HAP-1 (cell line): ENCODE measurements around the gene KLRF2.

ENCODE experiments used
- DNase-seq, 2 experiments: peaks; one replicate each; pipeline ENCODE4 v3.0.0-alpha.2; 2016 to 2020; ENCODE audit warnings: low spot score in 2 of 2
- H3K27me3 ChIP-seq: fragments of 250-450 bp; sonication (Bioruptor Pico); 2 replicates; pipeline ENCODE4 v1.5.1; 2020; ENCODE audit warnings: low read depth, mild to moderate bottlenecking, moderate library complexity
- H3K36me3 ChIP-seq: fragments of 250-450 bp; sonication (Bioruptor Pico); replicated peaks from 2 replicates; pipeline ENCODE4 v1.5.1; 2020; ENCODE audit warnings: mild to moderate bottlenecking
- H3K4me1 ChIP-seq: fragments of 250-450 bp; sonication (Bioruptor Pico); 2 replicates; pipeline ENCODE4 v1.5.1; 2020; ENCODE audit warnings: mild to moderate bottlenecking
- H3K4me3 ChIP-seq: fragments of 250-450 bp; sonication (Bioruptor Pico); 2 replicates; pipeline ENCODE4 v1.5.1; 2020; ENCODE audit warnings: mild to moderate bottlenecking, moderate library complexity
- H3K9me3 ChIP-seq: fragments of 250-450 bp; sonication (Bioruptor Pico); 2 replicates; pipeline ENCODE4 v1.5.1; 2020; ENCODE audit warnings: mild to moderate bottlenecking, moderate library complexity
- in situ Hi-C: fragments of 300-500 bp; cut with MboI; formaldehyde crosslinking; loops from 3 replicates; pipeline ENCODE4 v1.14.3; 2020; ENCODE audit warnings: low sequenced_read_pairs, inconsistent platforms, mixed read lengths

Gene KLRF2, protein sequence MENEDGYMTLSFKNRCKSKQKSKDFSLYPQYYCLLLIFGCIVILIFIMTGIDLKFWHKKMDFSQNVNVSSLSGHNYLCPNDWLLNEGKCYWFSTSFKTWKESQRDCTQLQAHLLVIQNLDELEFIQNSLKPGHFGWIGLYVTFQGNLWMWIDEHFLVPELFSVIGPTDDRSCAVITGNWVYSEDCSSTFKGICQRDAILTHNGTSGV

DNA sequence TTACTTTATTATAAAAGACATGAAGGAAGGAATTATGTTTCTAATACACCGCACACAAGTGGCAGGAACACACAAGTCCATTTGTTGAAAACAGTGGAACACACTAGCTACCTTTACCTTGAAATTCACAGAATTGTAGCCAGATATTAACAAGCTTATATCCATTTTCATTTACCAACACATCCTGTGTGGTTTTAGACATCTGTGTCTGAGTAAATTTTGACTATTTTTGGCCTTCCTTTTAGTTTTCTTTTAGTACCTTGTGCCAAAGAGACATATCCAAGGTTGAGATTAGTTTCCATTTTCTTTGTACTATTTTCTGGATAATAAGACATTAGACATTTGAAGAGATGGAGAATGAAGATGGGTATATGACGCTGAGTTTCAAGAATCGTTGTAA, at the start of gene KLRF2:
Gene KLRF2, plus strand, starts transcription at position 244 of the 400 bp plus-strand sequence. Its CDS starts 107 bp downstream, at position 351.
- H3K27me3 ChIP-seq = no peaks in the 10 kb centered on the region
- H3K9me3 ChIP-seq = no peaks in the 10 kb centered on the region
- no peaks in the 10 kb centered on the region for H3K36me3 ChIP-seq
- DNase-seq = no peak
- peaks cover 18% of the 10 kb centered on the region for H3K4me1 ChIP-seq
- in situ Hi-C loops = no loop called here
- no peak within 1 kb of the TSS for H3K4me3 ChIP-seq

DNA sequence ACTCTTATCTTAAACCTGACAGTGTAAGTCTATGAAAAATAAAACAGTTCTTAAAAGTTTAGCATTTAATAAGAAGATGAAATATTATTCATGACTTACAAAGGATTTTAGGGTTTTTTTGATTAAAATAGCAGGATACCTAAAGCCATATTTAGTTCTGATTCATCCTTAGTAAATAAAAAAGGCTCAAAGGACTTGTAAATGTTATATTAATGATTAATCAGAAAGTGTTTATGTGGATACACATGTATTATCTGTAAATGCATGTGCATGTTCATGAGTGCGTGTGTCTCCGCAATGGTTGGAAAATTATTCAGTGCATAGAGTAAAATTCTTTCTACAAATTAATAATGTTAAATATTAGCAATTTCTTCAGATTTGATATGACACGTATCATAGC, 49.6 kb upstream of the KLRF2 start:
- H3K4me1 ChIP-seq = no peaks in the 10 kb centered on the region

DNA sequence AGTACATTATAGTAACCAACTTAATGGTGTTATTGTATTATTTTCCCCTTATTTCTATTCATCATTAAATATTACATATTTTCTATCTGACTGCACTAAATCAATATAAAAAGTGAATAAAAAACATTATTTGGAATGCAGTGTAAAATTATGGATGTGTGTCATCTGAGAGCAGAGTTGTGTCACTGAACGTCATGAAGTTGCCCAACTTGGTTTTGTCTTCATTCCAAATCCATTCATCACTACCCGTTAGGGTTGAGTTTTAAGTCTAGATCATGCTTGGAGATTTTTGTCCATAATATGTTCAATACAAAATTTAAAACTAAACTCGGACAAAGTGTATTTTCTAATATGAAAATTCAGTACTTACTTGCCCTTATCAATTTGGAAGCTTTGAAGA, 37.9 kb upstream of the KLRF2 start:
- Histone ChIP-seq H3K4me1 (no peaks in the 10 kb centered on the region), H3K36me3 (no peaks in the 10 kb centered on the region), H3K4me3 (no peak overlapping the region), H3K27me3 (no peaks in the 10 kb centered on the region), H3K9me3 (no peaks in the 10 kb centered on the region)
- DNase-seq = no peak
- in situ Hi-C loops = no loop called here

More for the DNA sequence above, 49.6 kb upstream of the KLRF2 start:
- no peaks in the 10 kb centered on the region for H3K36me3 ChIP-seq
- in situ Hi-C loops = no loop called here
- H3K9me3 ChIP-seq = no peaks in the 10 kb centered on the region
- DNase-seq = no peak
- H3K4me3 ChIP-seq = no peak overlapping the region
- H3K27me3 ChIP-seq = no peaks in the 10 kb centered on the region

DNA sequence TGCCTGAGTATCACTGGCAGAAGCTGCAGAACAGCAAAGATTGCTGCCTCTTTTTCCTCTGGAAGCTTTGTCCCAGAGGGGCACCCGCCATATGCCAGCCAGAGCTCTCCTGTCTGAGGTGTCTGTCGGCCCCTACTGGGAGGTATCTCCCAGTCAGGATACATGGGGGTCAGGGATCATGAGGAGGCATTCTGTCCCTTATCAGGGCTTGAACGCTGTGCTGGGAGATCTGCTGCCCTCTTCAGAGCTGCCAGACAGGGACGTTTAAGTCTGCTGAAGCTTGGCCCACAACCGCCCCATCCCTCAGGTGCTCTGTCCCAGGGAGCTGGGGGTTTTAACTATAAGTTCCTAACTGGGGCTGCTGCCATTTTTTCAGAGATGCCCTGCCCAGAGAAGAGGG, 32.4 kb upstream of the KLRF2 start:
- in situ Hi-C loops = no loop called here
- no peak for DNase-seq
- H3K27me3 ChIP-seq = no peaks in the 10 kb centered on the region
- no peaks in the 10 kb centered on the region for H3K36me3 ChIP-seq
- no peaks in the 10 kb centered on the region for H3K9me3 ChIP-seq
- H3K4me3 ChIP-seq = no peak overlapping the region
- H3K4me1 ChIP-seq = no peaks in the 10 kb centered on the region; the same call in 1 of the 2 replicates

DNA sequence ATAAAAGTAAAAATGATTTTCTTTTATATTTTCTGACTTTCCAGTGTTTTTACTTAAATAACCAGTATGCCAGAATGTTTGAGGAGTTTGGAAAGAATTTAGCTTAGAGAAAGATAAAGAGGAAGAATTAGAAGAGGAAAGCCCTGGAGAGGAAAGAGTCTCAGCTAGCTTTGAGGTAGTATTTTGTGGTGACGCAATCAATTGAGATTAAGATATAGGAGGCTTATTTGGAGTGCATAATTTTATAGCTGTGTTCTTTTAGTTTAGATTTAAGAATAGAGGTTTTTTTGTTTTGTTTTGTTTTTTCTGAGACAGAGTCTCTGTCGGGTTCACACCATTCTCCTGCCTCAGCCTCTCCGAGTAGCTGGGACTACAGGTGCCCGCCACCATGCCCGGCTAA, 30.2 kb upstream of the KLRF2 start:
- H3K4me3 ChIP-seq = no peak overlapping the region
- in situ Hi-C loops = no loop called here
- H3K9me3 ChIP-seq = no peaks in the 10 kb centered on the region
- no peak for DNase-seq
- H3K36me3 ChIP-seq = no peaks in the 10 kb centered on the region
- H3K4me1 ChIP-seq = peaks cover 7% of the 10 kb centered on the region
- H3K27me3 ChIP-seq = no peaks in the 10 kb centered on the region

DNA sequence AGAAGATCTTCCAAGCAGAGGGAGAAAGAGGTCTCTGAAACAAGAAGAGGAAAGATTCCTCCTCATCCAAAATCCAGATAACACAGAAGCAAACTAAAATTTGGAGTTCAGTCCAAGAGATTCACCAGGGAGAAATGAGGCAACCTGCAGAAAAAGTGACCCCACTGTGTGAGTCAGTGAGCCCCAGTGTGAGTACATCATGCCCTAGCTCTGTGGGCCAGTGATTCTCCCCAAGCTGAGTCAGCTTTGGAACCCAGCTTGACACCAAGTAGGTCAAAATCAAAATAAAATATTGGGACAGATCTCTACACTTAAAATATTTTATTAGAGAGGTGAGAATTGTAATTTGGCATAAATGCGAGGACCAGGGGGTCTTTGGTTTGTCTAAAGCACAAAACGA, 29.4 kb upstream of the KLRF2 start:
- no peak for DNase-seq
- Histone ChIP-seq H3K4me3 (no peak overlapping the region), H3K27me3 (no peaks in the 10 kb centered on the region), H3K4me1 (peaks cover 16% of the 10 kb centered on the region), H3K9me3 (no peaks in the 10 kb centered on the region), H3K36me3 (no peaks in the 10 kb centered on the region)
- in situ Hi-C loops = no loop called here

DNA sequence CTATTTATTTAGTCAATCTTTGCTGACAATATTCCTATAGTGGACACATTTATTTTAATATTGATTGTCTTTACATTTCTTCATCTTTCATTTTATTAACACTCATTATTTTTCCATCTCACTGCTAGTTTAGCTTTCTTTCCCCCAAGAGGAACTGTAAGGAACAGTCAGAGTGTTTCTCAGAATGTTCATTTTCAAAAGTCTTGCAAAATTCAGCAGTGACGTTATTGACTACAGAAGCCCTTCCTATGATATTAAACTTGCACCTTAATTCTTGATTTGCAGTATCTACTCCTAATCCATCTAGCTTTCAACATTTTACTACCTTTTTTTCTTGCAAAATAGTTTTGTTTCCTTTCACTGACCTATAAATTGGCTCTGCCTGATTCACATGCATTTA, 25.1 kb upstream of the KLRF2 start:
- Histone ChIP-seq H3K9me3 (no peaks in the 10 kb centered on the region), H3K4me1 (peaks cover 21% of the 10 kb centered on the region), H3K27me3 (no peaks in the 10 kb centered on the region), H3K36me3 (no peaks in the 10 kb centered on the region), H3K4me3 (no peak overlapping the region)
- in situ Hi-C loops = no loop called here
- DNase-seq = no peak

DNA sequence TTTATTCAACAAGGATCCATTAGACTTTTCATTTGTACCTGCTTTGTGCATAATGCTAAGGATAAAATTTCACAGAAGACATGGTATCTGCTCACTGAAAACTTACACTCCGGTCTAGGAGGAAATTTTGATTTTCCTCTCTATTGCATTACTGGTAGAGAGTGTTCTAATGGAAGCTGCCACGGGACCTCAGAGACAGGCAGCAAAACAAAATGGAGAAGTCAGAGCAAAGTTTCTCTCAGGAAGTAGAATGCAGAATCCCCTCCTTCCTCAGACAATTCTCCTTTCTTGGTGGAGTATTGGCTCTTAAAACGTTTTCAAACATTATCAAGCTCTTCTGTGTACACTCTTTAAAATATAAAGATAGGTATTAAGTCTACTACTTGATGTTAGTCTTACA, 24.4 kb upstream of the KLRF2 start:
- Histone ChIP-seq H3K36me3 (no peaks in the 10 kb centered on the region), H3K27me3 (no peaks in the 10 kb centered on the region), H3K4me3 (no peak overlapping the region), H3K9me3 (no peaks in the 10 kb centered on the region), H3K4me1 (peaks cover 21% of the 10 kb centered on the region)
- in situ Hi-C loops = no loop called here
- no peak for DNase-seq

DNA sequence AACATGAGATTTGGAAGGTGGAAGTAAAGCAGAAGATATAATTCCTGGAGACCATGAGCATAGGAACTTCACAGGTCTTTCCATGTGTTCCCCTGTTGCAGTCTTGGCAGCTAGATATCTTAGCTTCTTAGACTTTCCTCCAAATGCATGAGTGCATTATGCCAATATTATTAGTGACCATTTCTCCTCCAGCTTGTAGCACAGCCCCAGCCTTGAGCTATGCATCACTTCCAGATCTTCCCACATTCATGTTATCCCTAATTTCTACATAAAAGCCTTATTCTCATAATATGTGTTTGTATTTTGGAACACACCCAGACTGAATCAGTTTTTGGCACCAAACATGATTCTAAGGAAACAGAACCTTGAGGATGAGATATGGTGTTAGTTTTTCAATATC, 23.2 kb upstream of the KLRF2 start:
- DNase-seq = no peak
- Histone ChIP-seq H3K4me1 (peaks cover 21% of the 10 kb centered on the region), H3K4me3 (no peak overlapping the region), H3K36me3 (no peaks in the 10 kb centered on the region), H3K27me3 (no peaks in the 10 kb centered on the region), H3K9me3 (no peaks in the 10 kb centered on the region)
- in situ Hi-C loops = no loop called here

DNA sequence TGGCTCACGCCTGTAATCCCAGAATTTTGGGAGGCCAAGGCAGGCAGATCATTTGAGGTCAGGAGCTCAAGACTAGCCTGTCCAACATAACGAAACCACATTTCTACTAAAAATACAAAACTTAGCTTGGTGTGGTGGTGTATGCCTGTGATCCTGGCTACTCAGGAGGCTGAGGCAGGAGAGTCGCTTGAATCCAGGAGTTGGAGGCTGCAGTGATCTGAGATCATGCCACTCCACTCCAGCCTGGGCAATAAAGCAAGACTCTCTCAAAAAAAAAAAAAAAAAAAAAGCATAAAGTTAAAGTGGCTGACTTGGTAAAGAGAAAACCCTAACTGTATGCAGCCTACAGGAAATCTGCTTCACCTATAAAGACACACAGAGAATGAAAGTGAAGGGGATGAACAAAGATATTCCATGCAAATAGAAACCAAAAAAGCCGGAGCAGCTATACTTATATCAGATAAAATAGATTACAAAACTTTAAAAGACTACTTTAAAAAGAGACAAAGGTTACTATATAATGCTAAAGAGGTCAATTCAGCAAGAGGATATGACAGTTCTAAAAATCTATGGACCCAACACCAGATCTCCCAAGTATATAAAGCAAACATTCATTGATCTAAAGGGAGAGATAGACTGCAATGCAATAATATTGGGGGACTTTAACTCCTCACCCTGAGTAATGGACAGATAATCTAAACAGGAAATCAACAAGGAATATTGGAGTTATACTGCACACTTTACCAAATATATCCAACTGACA, 16.2 kb upstream of the KLRF2 start:
- H3K9me3 ChIP-seq = no peaks in the 10 kb centered on the region
- H3K4me1 ChIP-seq = peaks cover 41% of the 10 kb centered on the region
- in situ Hi-C loops = no loop called here
- H3K27me3 ChIP-seq = no peaks in the 10 kb centered on the region
- H3K36me3 ChIP-seq = no peaks in the 10 kb centered on the region; the same call in 1 of the 2 replicates
- no peak overlapping the region for H3K4me3 ChIP-seq
- no peak for DNase-seq

DNA sequence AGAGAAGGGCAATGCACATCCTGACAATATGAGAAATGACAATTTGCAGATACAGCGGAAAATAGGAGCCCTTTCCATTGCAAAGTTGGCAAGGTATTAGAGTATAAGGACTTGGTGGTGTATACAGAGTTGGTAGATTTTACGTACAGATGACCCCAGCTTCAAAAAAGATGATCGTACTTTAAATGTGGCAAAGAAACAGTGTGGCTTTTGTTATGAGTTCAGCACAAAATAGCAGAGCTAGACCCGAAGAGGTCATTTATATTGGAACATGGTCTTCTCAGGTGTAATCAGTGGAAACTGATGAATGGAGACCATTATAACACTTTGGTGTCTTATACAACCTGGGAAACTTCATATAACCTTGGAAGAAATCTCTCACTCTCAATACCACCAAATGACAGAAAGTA, 14.4 kb upstream of the KLRF2 start:
- no peaks in the 10 kb centered on the region; the same call in 1 of the 2 replicates for H3K36me3 ChIP-seq
- no peaks in the 10 kb centered on the region for H3K9me3 ChIP-seq
- H3K4me1 ChIP-seq = peaks cover 58% of the 10 kb centered on the region
- peak overlapping the region; percentile 30 for H3K4me3 ChIP-seq
- peak in 1 of 2 experiments; percentile 44 for DNase-seq
- in situ Hi-C loops = no loop called here
- no peaks in the 10 kb centered on the region for H3K27me3 ChIP-seq

DNA sequence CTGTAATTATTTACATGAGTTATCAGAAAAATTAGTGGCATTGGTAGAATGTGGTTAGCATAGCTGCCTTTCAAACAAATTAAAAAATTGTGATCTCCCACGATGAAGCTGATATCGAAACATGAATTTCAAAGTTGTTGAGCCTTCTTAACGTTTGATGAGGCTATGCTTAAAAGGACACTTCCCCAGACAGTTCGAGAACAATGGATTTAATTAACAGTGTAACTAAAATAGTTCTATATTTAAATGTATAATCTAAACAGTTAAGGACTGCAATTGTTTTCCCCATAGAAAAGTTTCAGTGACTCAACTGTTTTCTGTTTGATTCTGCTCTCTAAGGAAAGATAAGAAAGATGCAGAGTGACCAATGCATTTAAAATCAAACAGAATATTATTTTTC, 13.8 kb upstream of the KLRF2 start:
- no peaks in the 10 kb centered on the region for H3K27me3 ChIP-seq
- H3K36me3 ChIP-seq = no peaks in the 10 kb centered on the region; the same call in 1 of the 2 replicates
- DNase-seq = peak in 1 of 2 experiments; percentile 26
- peaks cover 65% of the 10 kb centered on the region for H3K4me1 ChIP-seq
- H3K4me3 ChIP-seq = peak overlapping the region; percentile 30
- no peaks in the 10 kb centered on the region for H3K9me3 ChIP-seq
- in situ Hi-C loops = no loop called here

DNA sequence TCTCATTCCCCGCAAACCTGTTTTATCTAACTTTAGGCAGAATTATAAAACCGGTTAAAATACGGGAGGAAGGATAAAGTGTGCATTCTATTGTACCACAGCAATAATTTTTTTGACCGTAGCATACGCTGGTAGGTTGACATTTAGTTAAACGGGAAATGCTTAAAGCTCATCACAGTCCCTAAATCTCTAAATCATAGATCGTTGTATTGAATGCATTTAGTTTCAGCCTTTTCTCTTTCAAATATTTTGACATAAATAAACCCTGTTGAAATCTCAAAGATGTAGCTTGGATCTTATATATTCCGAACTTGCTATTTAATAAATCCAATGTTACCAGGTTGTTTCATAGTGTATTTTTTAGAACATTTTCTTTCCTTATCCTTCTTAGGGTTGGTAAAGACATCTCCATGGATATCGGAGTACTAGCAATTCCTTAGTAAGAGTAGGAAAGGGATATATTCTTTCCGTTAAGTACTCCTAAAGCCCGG, 12.9 kb upstream of the KLRF2 start:
- no peaks in the 10 kb centered on the region for H3K9me3 ChIP-seq
- H3K27me3 ChIP-seq = no peaks in the 10 kb centered on the region
- peaks cover 73% of the 10 kb centered on the region for H3K4me1 ChIP-seq
- peak overlapping the region; percentile 30 for H3K4me3 ChIP-seq
- in situ Hi-C loops = no loop called here
- H3K36me3 ChIP-seq = no peaks in the 10 kb centered on the region; the same call in 1 of the 2 replicates
- DNase-seq = peak in 1 of 2 experiments; percentile 90

DNA sequence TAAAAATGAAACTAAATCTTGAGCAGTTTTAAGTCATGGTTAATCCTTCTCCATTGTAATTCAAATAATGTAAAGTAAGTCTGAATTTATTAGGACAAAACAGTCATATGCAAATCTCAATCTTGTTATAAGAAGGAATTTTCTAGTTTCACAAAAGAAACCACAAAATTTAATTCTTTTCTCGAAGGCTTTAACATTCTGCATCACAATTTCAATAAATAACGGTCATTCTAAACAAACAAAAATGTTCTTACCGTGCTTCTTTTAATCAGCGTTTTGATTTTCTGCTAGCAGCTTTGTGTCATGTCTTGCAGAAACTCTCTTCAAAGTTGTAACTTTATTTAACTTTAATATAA, 12.4 kb upstream of the KLRF2 start:
- no peaks in the 10 kb centered on the region for H3K27me3 ChIP-seq
- H3K9me3 ChIP-seq = no peaks in the 10 kb centered on the region
- no peaks in the 10 kb centered on the region for H3K36me3 ChIP-seq
- peak in 1 of 2 experiments; percentile 99 for DNase-seq
- peaks cover 76% of the 10 kb centered on the region for H3K4me1 ChIP-seq
- H3K4me3 ChIP-seq = peak overlapping the region; percentile 30
- in situ Hi-C loops = no loop called here
